Hepatocyte (in vitro differentiated cells): ENCODE measurements around the gene PRPF38B.

ENCODE experiments used
- EZH2 ChIP-seq: fragments of 200-600 bp; sonication (generic); IDR thresholded peaks from 2 replicates; pipeline ENCODE4 v1.6.1; 2016; ENCODE audit warnings: antibody characterized with exemption, mild to moderate bottlenecking, borderline replicate concordance
- EZH2phosphoT487 ChIP-seq: fragments of 200-600 bp; sonication (generic); IDR thresholded peaks from one replicate; pipeline ENCODE4 v1.6.1; 2018; ENCODE audit warnings: antibody characterized with exemption, mild to moderate bottlenecking, low read depth, moderate library complexity; ENCODE audit not compliant: unreplicated experiment, severe bottlenecking
- TF ChIP-seq, protein P1 (sequence below): fragments of 200-600 bp; sonication (generic); IDR thresholded peaks from 2 replicates; pipeline ENCODE4 v1.5.1; 2016; ENCODE audit warnings: antibody characterized with exemption, mild to moderate bottlenecking; ENCODE audit not compliant: poor library complexity

DNA sequence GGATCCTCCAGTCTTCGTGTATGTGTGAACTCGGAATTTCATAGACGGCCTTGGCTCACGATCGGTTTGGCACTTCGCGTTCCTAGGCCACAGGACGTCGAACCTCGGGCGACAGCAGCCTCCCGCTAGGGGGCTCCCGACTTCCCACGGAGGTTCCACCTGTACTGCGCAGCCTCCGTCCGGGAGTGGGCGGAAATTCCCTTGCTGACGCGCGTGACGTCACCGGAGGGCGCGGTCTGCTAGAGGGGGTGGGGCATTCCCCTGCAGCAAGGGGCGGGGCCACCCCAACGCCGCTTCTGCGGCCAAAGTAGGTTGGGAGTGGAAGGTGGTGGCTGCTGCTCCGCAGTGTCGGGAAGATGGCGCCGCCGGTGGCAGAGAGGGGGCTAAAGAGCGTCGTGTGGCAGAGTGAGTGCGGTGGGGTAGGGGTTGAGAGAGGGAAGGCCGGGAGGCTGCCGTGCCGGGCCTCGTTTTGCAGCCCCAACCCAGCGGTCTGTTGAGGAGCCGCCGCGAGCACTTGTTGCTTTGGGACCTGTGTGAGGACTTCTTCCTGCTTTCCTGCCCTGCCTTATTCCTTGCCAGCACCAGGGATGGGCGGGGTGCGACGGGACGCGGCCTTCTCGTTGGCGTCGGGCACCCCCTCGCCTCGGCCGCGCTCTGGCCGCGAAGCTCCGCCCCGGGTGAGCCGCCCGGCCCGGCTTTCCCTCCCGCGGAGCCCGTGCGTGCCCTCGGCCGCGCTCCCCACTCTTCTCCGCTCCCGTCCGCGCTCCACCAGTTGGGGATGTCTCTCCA is 54.5 kb downstream of the PRPF38B start, which contains the start of gene STXBP3:
- TF ChIP-seq, protein P1, sequence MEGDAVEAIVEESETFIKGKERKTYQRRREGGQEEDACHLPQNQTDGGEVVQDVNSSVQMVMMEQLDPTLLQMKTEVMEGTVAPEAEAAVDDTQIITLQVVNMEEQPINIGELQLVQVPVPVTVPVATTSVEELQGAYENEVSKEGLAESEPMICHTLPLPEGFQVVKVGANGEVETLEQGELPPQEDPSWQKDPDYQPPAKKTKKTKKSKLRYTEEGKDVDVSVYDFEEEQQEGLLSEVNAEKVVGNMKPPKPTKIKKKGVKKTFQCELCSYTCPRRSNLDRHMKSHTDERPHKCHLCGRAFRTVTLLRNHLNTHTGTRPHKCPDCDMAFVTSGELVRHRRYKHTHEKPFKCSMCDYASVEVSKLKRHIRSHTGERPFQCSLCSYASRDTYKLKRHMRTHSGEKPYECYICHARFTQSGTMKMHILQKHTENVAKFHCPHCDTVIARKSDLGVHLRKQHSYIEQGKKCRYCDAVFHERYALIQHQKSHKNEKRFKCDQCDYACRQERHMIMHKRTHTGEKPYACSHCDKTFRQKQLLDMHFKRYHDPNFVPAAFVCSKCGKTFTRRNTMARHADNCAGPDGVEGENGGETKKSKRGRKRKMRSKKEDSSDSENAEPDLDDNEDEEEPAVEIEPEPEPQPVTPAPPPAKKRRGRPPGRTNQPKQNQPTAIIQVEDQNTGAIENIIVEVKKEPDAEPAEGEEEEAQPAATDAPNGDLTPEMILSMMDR = peak; percentile 97
- TF ChIP-seq EZH2 = no peak
- no peak for TF ChIP-seq EZH2phosphoT487
